GM23338 (cell line): ENCODE measurements around the gene HCFC1. TPM values are rescaled to one million over a fixed set of nuclear protein-coding genes. Genes with fewer than 3 reads are reported as not detected.

Source experiments
- ATAC-seq: fragments of 200-7000 bp; cut with Tn5 transposase; 3 replicates; pipeline ENCODE4 v1.9.1; 2020
- DNase-seq: peaks from one replicate; pipeline ENCODE4 v3.0.0-alpha.2; 2015; ENCODE audit warnings: low spot score
- H2AFZ ChIP-seq: fragments of 200-600 bp; sonication (generic); 2 replicates; pipeline ENCODE4 v1.8.0; 2016; ENCODE audit warnings: antibody characterized with exemption, mild to moderate bottlenecking, moderate library complexity
- H3F3A ChIP-seq: fragments of 200-600 bp; sonication (generic); replicated peaks from 2 replicates; pipeline ENCODE4 v1.8.0; 2017; ENCODE audit warnings: antibody characterized with exemption, mixed run types, low read depth
- H3K27ac ChIP-seq: fragments of 200-600 bp; sonication (generic); 2 replicates; pipeline ENCODE4 v1.6.1; 2016; ENCODE audit warnings: low read depth
- H3K27me3 ChIP-seq: fragments of 200-600 bp; sonication (generic); 2 replicates; pipeline ENCODE4 v1.8.0; 2016; ENCODE audit warnings: mild to moderate bottlenecking, mixed run types, moderate library complexity; ENCODE audit not compliant: insufficient read depth
- H3K36me3 ChIP-seq: fragments of 200-600 bp; sonication (generic); 2 replicates; pipeline ENCODE4 v1.8.0; 2016; ENCODE audit warnings: mild to moderate bottlenecking; ENCODE audit not compliant: insufficient read depth
- H3K4me1 ChIP-seq: fragments of 200-600 bp; sonication (generic); 2 replicates; pipeline ENCODE4 v1.8.0; 2016; ENCODE audit warnings: mild to moderate bottlenecking, moderate library complexity; ENCODE audit not compliant: insufficient read depth
- H3K4me2 ChIP-seq: fragments of 200-600 bp; sonication (generic); 2 replicates; pipeline ENCODE4 v1.7.1; 2017; ENCODE audit warnings: mixed run types
- H3K4me3 ChIP-seq: fragments of 200-600 bp; sonication (generic); 2 replicates; pipeline ENCODE4 v1.6.1; 2016; ENCODE audit warnings: mixed run types
- H3K79me2 ChIP-seq: fragments of 200-600 bp; sonication (generic); replicated peaks from 2 replicates; pipeline ENCODE4 v1.8.0; 2017; ENCODE audit warnings: mild to moderate bottlenecking; ENCODE audit not compliant: insufficient read depth
- H3K9me2 ChIP-seq: fragments of 200-600 bp; sonication (generic); 2 replicates; pipeline ENCODE4 v1.8.0; 2017; ENCODE audit not compliant: insufficient read depth
- H4K20me1 ChIP-seq: fragments of 200-600 bp; sonication (generic); replicated peaks from 2 replicates; pipeline ENCODE4 v1.8.0; 2017; ENCODE audit warnings: mild to moderate bottlenecking; ENCODE audit not compliant: insufficient read depth
- H3K27ac Mint-ChIP-seq: 2 replicates; pipeline ENCODE4 v1.8.0; 2020; ENCODE audit warnings: inconsistent platforms, mild to moderate bottlenecking, moderate library complexity, mixed read lengths
- H3K27me3 Mint-ChIP-seq: 3 replicates; pipeline ENCODE4 v1.8.0; 2022; ENCODE audit warnings: low read depth, mild to moderate bottlenecking, moderate library complexity, mixed read lengths, inconsistent platforms; ENCODE audit not compliant: insufficient read depth, poor library complexity
- H3K36me3 Mint-ChIP-seq: 3 replicates; pipeline ENCODE4 v1.8.0; 2021; ENCODE audit warnings: low read depth, mild to moderate bottlenecking, inconsistent platforms, moderate library complexity, mixed read lengths
- H3K4me1 Mint-ChIP-seq: 3 replicates; pipeline ENCODE4 v1.8.0; 2020; ENCODE audit warnings: mild to moderate bottlenecking, inconsistent platforms, mixed read lengths
- H3K4me3 Mint-ChIP-seq: 3 replicates; pipeline ENCODE4 v1.8.0; 2021; ENCODE audit warnings: moderate library complexity, mild to moderate bottlenecking, inconsistent platforms, mixed read lengths
- H3K9me3 Mint-ChIP-seq: 3 replicates; pipeline ENCODE4 v1.8.0; 2020; ENCODE audit warnings: moderate library complexity, mild to moderate bottlenecking, inconsistent platforms, mixed read lengths
- CREB1 ChIP-seq: fragments of 250-450 bp; sonication (Bioruptor Pico); IDR thresholded peaks from 2 replicates; pipeline ENCODE4 v1.5.0; 2020; ENCODE audit warnings: low read depth, mild to moderate bottlenecking, moderate library complexity
- EZH2 ChIP-seq: fragments of 200-600 bp; sonication (generic); IDR thresholded peaks from one replicate; pipeline ENCODE4 v1.8.0; 2017; ENCODE audit warnings: antibody characterized with exemption, mild to moderate bottlenecking, low read depth; ENCODE audit not compliant: unreplicated experiment
- EZH2phosphoT487 ChIP-seq: fragments of 200-600 bp; sonication (generic); IDR thresholded peaks from one replicate; pipeline ENCODE4 v1.8.1; 2018; ENCODE audit warnings: antibody characterized with exemption; ENCODE audit not compliant: unreplicated experiment
- JUNB ChIP-seq: IDR thresholded peaks from one replicate; pipeline ENCODE4 v1.6.1; 2016; ENCODE audit warnings: antibody characterized with exemption; ENCODE audit not compliant: unreplicated experiment
- NANOG ChIP-seq: IDR thresholded peaks from 2 replicates; pipeline ENCODE4 v1.6.1; 2016; ENCODE audit warnings: antibody characterized with exemption, borderline replicate concordance
- POLR2AphosphoS5 ChIP-seq: IDR thresholded peaks from 2 replicates; pipeline ENCODE4 v1.6.1; 2016; ENCODE audit warnings: antibody characterized with exemption, low read depth
- STAT1 ChIP-seq: IDR thresholded peaks from one replicate; pipeline ENCODE4 v1.6.1; 2016; ENCODE audit warnings: antibody characterized with exemption; ENCODE audit not compliant: unreplicated experiment
- ZNF114 ChIP-seq: fragments of 250-450 bp; sonication (Bioruptor Pico); IDR thresholded peaks from 2 replicates; pipeline ENCODE4 v1.5.0; 2020; ENCODE audit warnings: mild to moderate bottlenecking, moderate library complexity
- ZNF331 ChIP-seq: fragments of 250-450 bp; sonication (Bioruptor Pico); IDR thresholded peaks from 2 replicates; pipeline ENCODE4 v1.5.0; 2020; ENCODE audit warnings: low read depth, mild to moderate bottlenecking, moderate library complexity
- polyA plus RNA-seq: library from polyadenylated mRNA; unstranded; fragments of >200 nt; fragmentation: Nextera tagmentation; extraction: Ambion mirVana; gene quantifications from 2 replicates; pipeline ENCODE4 v1.2.1, GENCODE V29; 2016
- total RNA-seq: library from RNA; depleted of rRNA; stranded (reverse); fragments of >200 nt; shearing (Covaris generic); gene quantifications from 2 replicates; pipeline ENCODE4 v1.2.3, GENCODE V29; 2014
- TF ChIP-seq, protein P1 (sequence below): IDR thresholded peaks from one replicate; pipeline ENCODE4 v1.6.1; 2018; ENCODE audit warnings: antibody characterized with exemption; ENCODE audit not compliant: unreplicated experiment
- TF ChIP-seq, protein P2 (sequence below): fragments of 250-450 bp; sonication (Bioruptor Pico); IDR thresholded peaks from 2 replicates; pipeline ENCODE4 v1.5.0; 2020; ENCODE audit warnings: mild to moderate bottlenecking, moderate library complexity
- TF ChIP-seq, protein P3 (sequence below): IDR thresholded peaks from 2 replicates; pipeline ENCODE4 v1.6.1; 2016; ENCODE audit warnings: antibody characterized with exemption
- TF ChIP-seq, protein P4 (sequence below), 2 experiments: fragments of 200-600 bp in 1 of 2; sonication (generic) in 1 of 2; conservative IDR thresholded peaks; 2 replicates each; pipeline versions ENCODE4 v1.5.1 to v1.6.1; 2016 to 2017; ENCODE audit warnings: antibody characterized with exemption in 2 of 2, low read depth in 2 of 2, mild to moderate bottlenecking in 2 of 2, moderate library complexity in 1 of 2

The HCFC1 gene
- total and polyA plus RNA-seq, 2 experiments from 2014 or later = 33.0 to 188 TPM

DNA sequence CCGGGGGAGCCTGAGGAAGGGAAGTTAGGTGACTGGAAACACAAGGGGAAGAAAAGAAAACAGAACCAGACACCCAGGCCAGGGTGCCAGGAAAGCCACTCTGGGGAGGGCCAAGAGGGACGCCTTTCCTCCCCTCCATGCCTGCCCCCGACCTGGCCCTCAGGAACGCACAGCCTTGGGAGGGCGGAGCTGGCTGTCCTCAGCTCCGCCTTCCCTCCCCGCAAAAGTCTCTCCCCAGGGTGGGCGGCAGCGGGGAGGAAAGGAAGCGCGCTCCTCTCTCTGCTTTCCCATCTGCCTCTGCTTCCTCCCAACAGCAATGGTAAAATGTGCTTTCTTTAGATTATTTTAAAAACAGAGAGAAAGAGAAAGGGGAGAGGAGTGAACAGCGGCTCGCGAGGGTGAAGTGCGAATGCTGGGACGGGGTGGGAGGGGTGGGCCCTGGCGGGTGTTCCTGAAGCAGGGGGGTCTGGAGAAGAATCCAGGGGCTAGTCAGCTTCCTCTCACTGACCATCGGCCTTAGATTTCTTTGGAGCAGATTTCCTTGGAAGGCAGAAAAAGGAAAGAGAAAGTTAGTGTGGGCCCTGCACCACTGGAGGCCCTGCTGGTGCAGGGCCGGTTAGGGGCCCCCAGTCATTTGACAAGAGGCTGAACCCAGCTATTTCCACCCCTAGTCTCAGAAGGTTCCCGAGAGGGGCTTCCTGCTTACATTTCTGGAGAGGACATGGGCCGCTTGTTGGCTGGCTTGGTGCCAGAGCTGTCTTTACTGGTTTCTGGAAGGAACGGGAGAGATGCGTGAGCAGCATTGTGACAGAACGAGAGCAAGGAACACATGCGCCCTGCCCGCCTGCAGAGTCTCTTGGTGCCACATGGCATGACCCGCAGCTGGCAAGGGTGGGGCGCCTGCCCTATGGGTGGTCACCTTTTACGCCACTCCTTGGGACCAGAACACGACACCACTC is 22.5 kb downstream of the HCFC1 start:
- Mint-ChIP-seq H3K4me3 (peak overlapping the region; percentile 23; the same call in 1 of the 3 replicates), H3K36me3 (peaks cover 46% of the 10 kb centered on the region), H3K9me3 (no peaks in the 10 kb centered on the region), H3K27me3 (peaks cover 5% of the 10 kb centered on the region), H3K27ac (no peak overlapping the region; the same call in 1 of the 2 replicates), H3K4me1 (peaks cover 20% of the 10 kb centered on the region)
- Histone ChIP-seq H3K79me2 (no peaks in the 10 kb centered on the region), H3K9me2 (no peaks in the 10 kb centered on the region), H3K4me2 (no peak overlapping the region), H3K4me1 (no peaks in the 10 kb centered on the region; the same call in 1 of the 2 replicates), H3K36me3 (no peaks in the 10 kb centered on the region; the same call in 1 of the 2 replicates), H3K27me3 (no peaks in the 10 kb centered on the region), H2AFZ (no peak overlapping the region), H3F3A (no peaks in the 10 kb centered on the region), H3K27ac (peak overlapping the region; percentile 84; the same call in 1 of the 2 replicates), H4K20me1 (no peaks in the 10 kb centered on the region), H3K4me3 (no peak overlapping the region)
- peak; percentile 25 for DNase-seq
- TF ChIP-seq, protein P1, sequence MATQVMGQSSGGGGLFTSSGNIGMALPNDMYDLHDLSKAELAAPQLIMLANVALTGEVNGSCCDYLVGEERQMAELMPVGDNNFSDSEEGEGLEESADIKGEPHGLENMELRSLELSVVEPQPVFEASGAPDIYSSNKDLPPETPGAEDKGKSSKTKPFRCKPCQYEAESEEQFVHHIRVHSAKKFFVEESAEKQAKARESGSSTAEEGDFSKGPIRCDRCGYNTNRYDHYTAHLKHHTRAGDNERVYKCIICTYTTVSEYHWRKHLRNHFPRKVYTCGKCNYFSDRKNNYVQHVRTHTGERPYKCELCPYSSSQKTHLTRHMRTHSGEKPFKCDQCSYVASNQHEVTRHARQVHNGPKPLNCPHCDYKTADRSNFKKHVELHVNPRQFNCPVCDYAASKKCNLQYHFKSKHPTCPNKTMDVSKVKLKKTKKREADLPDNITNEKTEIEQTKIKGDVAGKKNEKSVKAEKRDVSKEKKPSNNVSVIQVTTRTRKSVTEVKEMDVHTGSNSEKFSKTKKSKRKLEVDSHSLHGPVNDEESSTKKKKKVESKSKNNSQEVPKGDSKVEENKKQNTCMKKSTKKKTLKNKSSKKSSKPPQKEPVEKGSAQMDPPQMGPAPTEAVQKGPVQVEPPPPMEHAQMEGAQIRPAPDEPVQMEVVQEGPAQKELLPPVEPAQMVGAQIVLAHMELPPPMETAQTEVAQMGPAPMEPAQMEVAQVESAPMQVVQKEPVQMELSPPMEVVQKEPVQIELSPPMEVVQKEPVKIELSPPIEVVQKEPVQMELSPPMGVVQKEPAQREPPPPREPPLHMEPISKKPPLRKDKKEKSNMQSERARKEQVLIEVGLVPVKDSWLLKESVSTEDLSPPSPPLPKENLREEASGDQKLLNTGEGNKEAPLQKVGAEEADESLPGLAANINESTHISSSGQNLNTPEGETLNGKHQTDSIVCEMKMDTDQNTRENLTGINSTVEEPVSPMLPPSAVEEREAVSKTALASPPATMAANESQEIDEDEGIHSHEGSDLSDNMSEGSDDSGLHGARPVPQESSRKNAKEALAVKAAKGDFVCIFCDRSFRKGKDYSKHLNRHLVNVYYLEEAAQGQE = no peak
- no peak for TF ChIP-seq EZH2
- TF ChIP-seq ZNF331 (CRISPR knock-in tag) = no peak
- TF ChIP-seq, protein P2, sequence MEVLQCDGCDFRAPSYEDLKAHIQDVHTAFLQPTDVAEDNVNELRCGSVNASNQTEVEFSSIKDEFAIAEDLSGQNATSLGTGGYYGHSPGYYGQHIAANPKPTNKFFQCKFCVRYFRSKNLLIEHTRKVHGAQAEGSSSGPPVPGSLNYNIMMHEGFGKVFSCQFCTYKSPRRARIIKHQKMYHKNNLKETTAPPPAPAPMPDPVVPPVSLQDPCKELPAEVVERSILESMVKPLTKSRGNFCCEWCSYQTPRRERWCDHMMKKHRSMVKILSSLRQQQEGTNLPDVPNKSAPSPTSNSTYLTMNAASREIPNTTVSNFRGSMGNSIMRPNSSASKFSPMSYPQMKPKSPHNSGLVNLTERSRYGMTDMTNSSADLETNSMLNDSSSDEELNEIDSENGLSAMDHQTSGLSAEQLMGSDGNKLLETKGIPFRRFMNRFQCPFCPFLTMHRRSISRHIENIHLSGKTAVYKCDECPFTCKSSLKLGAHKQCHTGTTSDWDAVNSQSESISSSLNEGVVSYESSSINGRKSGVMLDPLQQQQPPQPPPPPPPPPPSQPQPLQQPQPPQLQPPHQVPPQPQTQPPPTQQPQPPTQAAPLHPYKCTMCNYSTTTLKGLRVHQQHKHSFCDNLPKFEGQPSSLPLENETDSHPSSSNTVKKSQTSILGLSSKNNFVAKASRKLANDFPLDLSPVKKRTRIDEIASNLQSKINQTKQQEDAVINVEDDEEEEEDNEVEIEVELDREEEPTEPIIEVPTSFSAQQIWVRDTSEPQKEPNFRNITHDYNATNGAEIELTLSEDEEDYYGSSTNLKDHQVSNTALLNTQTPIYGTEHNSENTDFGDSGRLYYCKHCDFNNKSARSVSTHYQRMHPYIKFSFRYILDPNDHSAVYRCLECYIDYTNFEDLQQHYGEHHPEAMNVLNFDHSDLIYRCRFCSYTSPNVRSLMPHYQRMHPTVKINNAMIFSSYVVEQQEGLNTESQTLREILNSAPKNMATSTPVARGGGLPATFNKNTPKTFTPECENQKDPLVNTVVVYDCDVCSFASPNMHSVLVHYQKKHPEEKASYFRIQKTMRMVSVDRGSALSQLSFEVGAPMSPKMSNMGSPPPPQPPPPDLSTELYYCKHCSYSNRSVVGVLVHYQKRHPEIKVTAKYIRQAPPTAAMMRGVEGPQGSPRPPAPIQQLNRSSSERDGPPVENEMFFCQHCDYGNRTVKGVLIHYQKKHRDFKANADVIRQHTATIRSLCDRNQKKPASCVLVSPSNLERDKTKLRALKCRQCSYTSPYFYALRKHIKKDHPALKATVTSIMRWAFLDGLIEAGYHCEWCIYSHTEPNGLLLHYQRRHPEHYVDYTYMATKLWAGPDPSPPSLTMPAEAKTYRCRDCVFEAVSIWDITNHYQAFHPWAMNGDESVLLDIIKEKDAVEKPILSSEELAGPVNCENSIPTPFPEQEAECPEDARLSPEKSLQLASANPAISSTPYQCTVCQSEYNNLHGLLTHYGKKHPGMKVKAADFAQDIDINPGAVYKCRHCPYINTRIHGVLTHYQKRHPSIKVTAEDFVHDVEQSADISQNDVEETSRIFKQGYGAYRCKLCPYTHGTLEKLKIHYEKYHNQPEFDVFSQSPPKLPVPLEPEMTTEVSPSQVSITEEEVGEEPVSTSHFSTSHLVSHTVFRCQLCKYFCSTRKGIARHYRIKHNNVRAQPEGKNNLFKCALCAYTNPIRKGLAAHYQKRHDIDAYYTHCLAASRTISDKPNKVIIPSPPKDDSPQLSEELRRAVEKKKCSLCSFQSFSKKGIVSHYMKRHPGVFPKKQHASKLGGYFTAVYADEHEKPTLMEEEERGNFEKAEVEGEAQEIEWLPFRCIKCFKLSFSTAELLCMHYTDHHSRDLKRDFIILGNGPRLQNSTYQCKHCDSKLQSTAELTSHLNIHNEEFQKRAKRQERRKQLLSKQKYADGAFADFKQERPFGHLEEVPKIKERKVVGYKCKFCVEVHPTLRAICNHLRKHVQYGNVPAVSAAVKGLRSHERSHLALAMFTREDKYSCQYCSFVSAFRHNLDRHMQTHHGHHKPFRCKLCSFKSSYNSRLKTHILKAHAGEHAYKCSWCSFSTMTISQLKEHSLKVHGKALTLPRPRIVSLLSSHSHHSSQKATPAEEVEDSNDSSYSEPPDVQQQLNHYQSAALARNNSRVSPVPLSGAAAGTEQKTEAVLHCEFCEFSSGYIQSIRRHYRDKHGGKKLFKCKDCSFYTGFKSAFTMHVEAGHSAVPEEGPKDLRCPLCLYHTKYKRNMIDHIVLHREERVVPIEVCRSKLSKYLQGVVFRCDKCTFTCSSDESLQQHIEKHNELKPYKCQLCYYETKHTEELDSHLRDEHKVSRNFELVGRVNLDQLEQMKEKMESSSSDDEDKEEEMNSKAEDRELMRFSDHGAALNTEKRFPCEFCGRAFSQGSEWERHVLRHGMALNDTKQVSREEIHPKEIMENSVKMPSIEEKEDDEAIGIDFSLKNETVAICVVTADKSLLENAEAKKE (CRISPR knock-in tag) = no peak
- no peak for TF ChIP-seq CREB1 (CRISPR knock-in tag)
- no peak for TF ChIP-seq POLR2AphosphoS5
- TF ChIP-seq NANOG = no peak
- TF ChIP-seq, protein P3, sequence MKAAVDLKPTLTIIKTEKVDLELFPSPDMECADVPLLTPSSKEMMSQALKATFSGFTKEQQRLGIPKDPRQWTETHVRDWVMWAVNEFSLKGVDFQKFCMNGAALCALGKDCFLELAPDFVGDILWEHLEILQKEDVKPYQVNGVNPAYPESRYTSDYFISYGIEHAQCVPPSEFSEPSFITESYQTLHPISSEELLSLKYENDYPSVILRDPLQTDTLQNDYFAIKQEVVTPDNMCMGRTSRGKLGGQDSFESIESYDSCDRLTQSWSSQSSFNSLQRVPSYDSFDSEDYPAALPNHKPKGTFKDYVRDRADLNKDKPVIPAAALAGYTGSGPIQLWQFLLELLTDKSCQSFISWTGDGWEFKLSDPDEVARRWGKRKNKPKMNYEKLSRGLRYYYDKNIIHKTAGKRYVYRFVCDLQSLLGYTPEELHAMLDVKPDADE = no peak
- TF ChIP-seq, protein P4, sequence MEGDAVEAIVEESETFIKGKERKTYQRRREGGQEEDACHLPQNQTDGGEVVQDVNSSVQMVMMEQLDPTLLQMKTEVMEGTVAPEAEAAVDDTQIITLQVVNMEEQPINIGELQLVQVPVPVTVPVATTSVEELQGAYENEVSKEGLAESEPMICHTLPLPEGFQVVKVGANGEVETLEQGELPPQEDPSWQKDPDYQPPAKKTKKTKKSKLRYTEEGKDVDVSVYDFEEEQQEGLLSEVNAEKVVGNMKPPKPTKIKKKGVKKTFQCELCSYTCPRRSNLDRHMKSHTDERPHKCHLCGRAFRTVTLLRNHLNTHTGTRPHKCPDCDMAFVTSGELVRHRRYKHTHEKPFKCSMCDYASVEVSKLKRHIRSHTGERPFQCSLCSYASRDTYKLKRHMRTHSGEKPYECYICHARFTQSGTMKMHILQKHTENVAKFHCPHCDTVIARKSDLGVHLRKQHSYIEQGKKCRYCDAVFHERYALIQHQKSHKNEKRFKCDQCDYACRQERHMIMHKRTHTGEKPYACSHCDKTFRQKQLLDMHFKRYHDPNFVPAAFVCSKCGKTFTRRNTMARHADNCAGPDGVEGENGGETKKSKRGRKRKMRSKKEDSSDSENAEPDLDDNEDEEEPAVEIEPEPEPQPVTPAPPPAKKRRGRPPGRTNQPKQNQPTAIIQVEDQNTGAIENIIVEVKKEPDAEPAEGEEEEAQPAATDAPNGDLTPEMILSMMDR (conservative IDR thresholded peaks at IDR 0.05; ENCODE audit: low read depth in 2 of 2) = no peak
- no peak for TF ChIP-seq STAT1
- TF ChIP-seq JUNB = no peak
- no peak for TF ChIP-seq ZNF114 (CRISPR knock-in tag)
- TF ChIP-seq EZH2phosphoT487 = no peak
- peak; percentile 6; the same call in 2 of the 3 replicates for ATAC-seq
